Measurements from ENCODE around the gene BAIAP2L1.

BAIAP2L1 gene

DNA sequence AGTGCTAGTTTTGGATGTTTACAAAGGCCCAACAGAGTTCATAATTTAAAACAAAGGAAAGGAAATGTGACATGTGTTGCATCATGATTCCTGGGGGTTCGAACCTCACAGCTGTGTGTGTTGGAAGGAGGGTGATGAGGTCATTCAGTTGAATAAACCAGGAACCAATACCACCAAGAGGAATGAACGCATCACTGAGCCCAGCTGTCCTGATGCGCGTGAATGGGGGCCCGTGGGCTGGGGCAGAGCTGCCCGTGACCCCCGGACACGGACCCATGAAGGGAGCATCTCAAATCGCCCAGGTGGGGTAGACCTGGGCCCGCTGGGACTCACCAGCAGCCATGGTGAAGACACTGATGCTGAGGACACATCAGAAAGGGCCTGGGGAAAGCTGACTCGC is 86.4 kb downstream of the BAIAP2L1 start:
- H3K27ac Mint-ChIP-seq = peak overlapping the region; percentile 93
- peak overlapping the region; percentile 28 for H3K4me3 Mint-ChIP-seq
- peaks cover 20% of the 10 kb centered on the region for H3K4me1 Mint-ChIP-seq
- peak; percentile 58 to 63 for DNase-seq (ENCODE audit: low spot score in 2 of 2)
- peaks cover 33% of the 10 kb centered on the region for H3K27me3 Mint-ChIP-seq
- no peaks in the 10 kb centered on the region for H3K36me3 Mint-ChIP-seq
- H3K9me3 Mint-ChIP-seq = no peaks in the 10 kb centered on the region
- ATAC-seq (ENCODE audit: low read depth) = peak; percentile 85

DNA sequence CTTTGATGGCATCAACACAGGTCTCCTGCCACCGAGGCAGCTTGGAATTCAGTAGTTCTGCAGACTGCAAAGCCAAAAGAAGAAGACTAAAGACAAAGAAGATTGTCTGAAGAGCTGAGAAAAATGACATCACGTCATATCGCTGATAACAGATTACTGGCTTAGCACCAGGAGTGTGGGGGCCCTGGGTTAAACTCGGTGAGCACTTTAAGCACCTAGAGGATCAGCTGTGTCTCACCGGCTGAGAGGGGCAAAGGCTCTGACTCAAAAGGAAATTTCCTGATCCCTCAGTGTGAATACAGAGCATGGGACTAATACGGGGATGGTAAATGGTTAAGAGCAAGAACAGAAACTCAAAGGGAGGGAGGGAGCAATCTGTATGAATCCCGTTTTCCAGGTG is 88.7 kb downstream of the BAIAP2L1 start:
- Mint-ChIP-seq H3K4me1 (peaks cover 17% of the 10 kb centered on the region), H3K4me3 (no peak overlapping the region), H3K27ac (no peak overlapping the region), H3K27me3 (peaks cover 21% of the 10 kb centered on the region), H3K9me3 (no peaks in the 10 kb centered on the region), H3K36me3 (peaks cover 2% of the 10 kb centered on the region)
- ATAC-seq (ENCODE audit: low read depth) (no peak), DNase-seq (ENCODE audit: low spot score in 2 of 2) (no peak)

DNA sequence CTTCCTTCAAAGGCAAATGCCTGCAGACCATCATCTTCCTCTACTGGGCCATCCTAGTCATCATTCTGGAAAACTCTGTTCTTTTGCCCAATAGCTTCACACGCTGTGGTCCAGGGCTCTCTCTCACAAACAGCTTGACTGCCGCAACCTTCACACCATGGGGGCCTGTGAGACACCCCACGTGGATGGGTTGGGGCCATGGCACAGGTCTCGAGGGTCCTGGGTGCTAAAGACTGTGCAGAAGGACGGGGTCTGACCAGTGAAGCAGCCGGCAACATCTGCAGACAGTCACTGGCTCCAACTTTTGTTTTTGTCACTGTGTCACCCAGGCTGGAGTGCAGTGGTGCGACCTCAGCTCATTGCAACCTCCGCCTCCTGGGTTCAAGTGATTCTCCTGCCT is 91.3 kb downstream of the BAIAP2L1 start:
- Mint-ChIP-seq H3K27me3 (peaks cover 11% of the 10 kb centered on the region), H3K4me1 (peaks cover 4% of the 10 kb centered on the region), H3K4me3 (no peak overlapping the region), H3K36me3 (peaks cover 4% of the 10 kb centered on the region), H3K9me3 (no peaks in the 10 kb centered on the region), H3K27ac (no peak overlapping the region)
- ATAC-seq (ENCODE audit: low read depth) (no peak), DNase-seq (ENCODE audit: low spot score in 2 of 2) (no peak)

GRCh38 chr7:98307971-98308466 is 92.9 kb downstream of the BAIAP2L1 start:
- Mint-ChIP-seq H3K27me3 (peaks cover 11% of the 10 kb centered on the region), H3K9me3 (no peaks in the 10 kb centered on the region), H3K27ac (no peak overlapping the region), H3K4me3 (no peak overlapping the region), H3K4me1 (no peaks in the 10 kb centered on the region), H3K36me3 (peaks cover 4% of the 10 kb centered on the region)
- no peak for ATAC-seq (ENCODE audit: low read depth)
- DNase-seq (ENCODE audit: low spot score in 2 of 2) = no peak

- H3K27ac Mint-ChIP-seq = no peak overlapping the region
- ATAC-seq (ENCODE audit: low read depth) = no peak
These were observed 94.8 kb downstream of the BAIAP2L1 start for GRCh38 chr7:98305951-98306535.

GRCh38 chr7:98303906-98304305 is 97.0 kb downstream of the BAIAP2L1 start:
- Mint-ChIP-seq H3K27ac (no peak overlapping the region), H3K9me3 (no peaks in the 10 kb centered on the region), H3K4me3 (no peak overlapping the region), H3K36me3 (peaks cover 3% of the 10 kb centered on the region), H3K4me1 (no peaks in the 10 kb centered on the region), H3K27me3 (peaks cover 3% of the 10 kb centered on the region)
- DNase-seq (ENCODE audit: low spot score in 2 of 2) (no peak), ATAC-seq (ENCODE audit: low read depth) (no peak)

More at GRCh38 chr7:98305951-98306535, 94.8 kb downstream of the BAIAP2L1 start:
- Mint-ChIP-seq H3K9me3 (no peaks in the 10 kb centered on the region), H3K27me3 (peaks cover 4% of the 10 kb centered on the region), H3K4me1 (no peaks in the 10 kb centered on the region), H3K4me3 (no peak overlapping the region), H3K36me3 (peaks cover 4% of the 10 kb centered on the region)
- no peak for DNase-seq (ENCODE audit: low spot score in 2 of 2)

GRCh38 chr7:98303176-98303865 is 97.6 kb downstream of the BAIAP2L1 start:
- H3K27ac Mint-ChIP-seq = no peak overlapping the region
- no peak overlapping the region for H3K4me3 Mint-ChIP-seq
- DNase-seq (ENCODE audit: low spot score in 2 of 2) (no peak), ATAC-seq (ENCODE audit: low read depth) (no peak)
- peaks cover 3% of the 10 kb centered on the region for H3K27me3 Mint-ChIP-seq
- no peaks in the 10 kb centered on the region for H3K4me1 Mint-ChIP-seq
- H3K36me3 Mint-ChIP-seq = peaks cover 3% of the 10 kb centered on the region
- no peaks in the 10 kb centered on the region for H3K9me3 Mint-ChIP-seq

- peaks cover 3% of the 10 kb centered on the region for H3K27me3 Mint-ChIP-seq
- H3K4me3 Mint-ChIP-seq = no peak overlapping the region
- no peaks in the 10 kb centered on the region for H3K9me3 Mint-ChIP-seq
- H3K4me1 Mint-ChIP-seq = no peaks in the 10 kb centered on the region
- H3K36me3 Mint-ChIP-seq = peaks cover 3% of the 10 kb centered on the region
- no peak overlapping the region for H3K27ac Mint-ChIP-seq
- ATAC-seq (ENCODE audit: low read depth) (no peak), DNase-seq (ENCODE audit: low spot score in 2 of 2) (no peak)
These were observed 99.0 kb downstream of the BAIAP2L1 start for GRCh38 chr7:98301693-98302470.

DNA sequence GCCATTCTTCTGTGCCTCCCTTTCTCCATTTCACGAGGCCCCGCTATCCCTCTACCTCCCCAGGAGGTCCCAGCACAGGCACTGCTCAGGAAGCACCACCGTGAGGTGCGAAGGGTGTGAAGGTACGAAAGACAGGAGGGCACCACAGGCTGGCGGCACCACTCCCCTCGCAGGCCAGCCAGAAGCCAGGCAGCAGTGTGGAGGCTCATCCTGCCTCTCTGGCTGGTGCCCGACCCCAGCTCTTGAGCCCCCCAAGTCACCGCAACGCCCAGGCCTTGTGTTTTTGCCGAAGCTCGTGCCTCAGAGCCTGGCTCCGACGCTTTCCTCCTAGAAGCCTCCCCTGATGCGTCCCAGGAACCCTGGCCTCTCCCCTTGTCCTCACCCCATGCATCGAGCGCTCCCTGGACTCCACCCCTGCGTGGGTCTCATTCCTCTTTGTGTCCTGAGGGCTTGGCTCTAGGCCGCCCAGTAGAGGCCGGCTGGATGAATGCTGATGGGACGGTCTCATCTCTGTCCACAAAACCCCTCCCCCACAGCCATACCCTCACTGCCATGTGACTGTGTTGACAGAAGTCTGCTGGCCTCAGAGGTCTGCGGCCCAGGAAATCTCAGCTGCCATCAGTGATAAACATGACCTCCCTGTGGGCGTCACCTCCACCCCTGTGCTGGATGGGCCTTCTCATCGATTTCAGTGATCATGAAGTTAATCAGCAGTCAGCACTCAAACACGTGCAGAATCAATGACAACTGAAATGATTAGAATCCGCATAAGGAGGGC is 100.1 kb downstream of the BAIAP2L1 start:
- Mint-ChIP-seq H3K27me3 (peaks cover 1% of the 10 kb centered on the region), H3K9me3 (no peaks in the 10 kb centered on the region)

DNA sequence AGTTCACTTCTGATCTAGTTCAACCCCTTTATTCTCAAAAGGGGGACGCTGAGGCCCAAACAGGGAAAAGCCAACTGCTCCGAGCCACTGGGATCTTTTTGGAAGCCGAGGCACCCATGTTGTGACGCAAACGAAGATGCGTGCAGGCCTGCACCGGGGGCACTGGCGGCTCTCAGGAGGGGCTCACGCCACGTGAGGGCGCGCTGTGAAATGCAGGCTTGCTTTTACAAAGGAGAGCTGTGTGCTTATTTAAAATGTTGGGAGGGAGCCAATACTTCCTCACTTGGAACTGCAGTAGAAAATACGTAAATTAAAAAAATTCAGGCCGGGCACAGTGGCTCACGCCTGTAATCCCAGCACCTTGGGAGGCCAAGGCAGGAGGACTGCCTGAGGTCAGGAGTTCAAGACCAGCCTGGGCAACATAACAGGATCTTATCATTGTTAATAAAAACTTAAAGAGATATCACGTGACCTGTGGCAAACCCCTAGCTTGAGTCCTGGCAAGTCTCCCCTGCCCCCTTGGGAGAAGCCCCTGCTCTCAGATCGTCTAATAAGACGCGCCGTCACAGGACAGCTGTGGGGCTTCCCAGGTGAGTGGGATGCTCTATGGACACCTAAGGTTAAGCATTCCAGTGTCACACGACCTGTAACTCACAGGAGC is 103.1 kb downstream of the BAIAP2L1 start:
- no peaks in the 10 kb centered on the region for H3K36me3 Mint-ChIP-seq
- H3K27ac Mint-ChIP-seq = no peak overlapping the region
- no peaks in the 10 kb centered on the region for H3K9me3 Mint-ChIP-seq
- H3K4me1 Mint-ChIP-seq = no peaks in the 10 kb centered on the region
- ATAC-seq (ENCODE audit: low read depth) = no peak
- H3K27me3 Mint-ChIP-seq = no peaks in the 10 kb centered on the region
- no peak for DNase-seq (ENCODE audit: low spot score in 2 of 2)
- no peak overlapping the region for H3K4me3 Mint-ChIP-seq

More for the DNA sequence above, 100.1 kb downstream of the BAIAP2L1 start:
- H3K27ac Mint-ChIP-seq = no peak overlapping the region
- ATAC-seq (ENCODE audit: low read depth) = no peak
- peaks cover 1% of the 10 kb centered on the region for H3K36me3 Mint-ChIP-seq
- H3K4me1 Mint-ChIP-seq = no peaks in the 10 kb centered on the region
- H3K4me3 Mint-ChIP-seq = no peak overlapping the region
- no peak for DNase-seq (ENCODE audit: low spot score in 2 of 2)

DNA sequence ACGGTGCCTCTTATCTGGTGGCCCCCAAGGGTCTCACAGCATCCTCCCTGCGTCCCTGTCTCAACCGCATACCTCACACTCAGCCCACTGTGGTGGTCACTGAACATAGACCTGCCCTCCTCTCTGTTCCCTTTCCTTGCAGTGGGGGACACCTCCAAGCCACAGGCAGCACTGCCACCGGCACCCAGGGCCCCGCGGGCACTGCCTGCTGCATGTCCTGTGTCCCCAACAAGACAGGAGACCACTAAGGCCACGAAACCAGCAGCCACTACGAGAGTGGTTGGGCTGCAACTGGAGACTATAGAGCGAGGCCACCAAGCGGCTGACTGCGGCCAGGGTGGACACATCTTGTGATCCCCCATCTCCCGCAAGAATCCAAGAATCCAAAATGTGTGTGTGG is 104.1 kb downstream of the BAIAP2L1 start:
- Mint-ChIP-seq H3K4me1 (no peaks in the 10 kb centered on the region), H3K36me3 (peaks cover 2% of the 10 kb centered on the region), H3K4me3 (no peak overlapping the region), H3K9me3 (no peaks in the 10 kb centered on the region), H3K27ac (no peak overlapping the region), H3K27me3 (no peaks in the 10 kb centered on the region)
- ATAC-seq (ENCODE audit: low read depth) (no peak), DNase-seq (ENCODE audit: low spot score in 2 of 2) (no peak)

DNA sequence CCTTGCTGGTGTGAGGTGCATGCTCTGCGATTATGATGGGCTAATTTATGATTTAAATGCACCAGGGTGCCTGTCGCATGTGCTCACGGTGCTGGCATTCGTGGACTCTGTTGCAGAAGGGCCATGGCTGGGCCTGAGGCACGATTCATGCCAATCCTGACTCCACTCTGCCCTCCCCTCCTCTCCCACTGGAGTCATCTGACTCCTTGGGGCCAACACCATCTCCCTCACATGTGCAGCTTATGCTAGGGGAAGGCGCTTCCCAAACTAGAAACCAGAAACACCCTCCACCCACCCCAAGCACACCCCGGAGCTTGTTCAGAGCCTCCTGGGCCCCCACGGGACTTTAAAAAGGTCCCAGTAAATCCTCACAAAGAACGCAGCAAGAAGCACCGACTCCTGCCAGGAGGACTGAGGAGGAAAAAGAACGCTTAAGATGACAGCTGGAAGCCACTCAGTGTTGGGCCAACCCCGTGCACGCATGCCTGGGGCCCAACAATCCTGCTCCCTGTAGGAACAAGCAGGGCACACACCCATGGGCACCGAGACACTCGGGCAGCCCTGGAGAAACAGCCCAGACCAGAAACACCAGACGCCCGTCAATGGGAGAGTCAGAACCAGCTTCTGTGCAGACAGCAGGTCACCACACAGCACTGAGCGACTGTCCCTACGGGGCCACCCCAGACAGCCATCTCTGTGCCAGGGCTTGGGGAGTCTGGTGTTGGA is 105.3 kb downstream of the BAIAP2L1 start:
- Mint-ChIP-seq H3K27ac (no peak overlapping the region), H3K4me3 (no peak overlapping the region), H3K4me1 (no peaks in the 10 kb centered on the region), H3K9me3 (no peaks in the 10 kb centered on the region), H3K27me3 (no peaks in the 10 kb centered on the region), H3K36me3 (peaks cover 2% of the 10 kb centered on the region)
- ATAC-seq (ENCODE audit: low read depth) = no peak
- DNase-seq (ENCODE audit: low spot score in 2 of 2) = no peak
